GM12878 (cell line): Measurements from ENCODE around the gene GEMIN7. TPM values are rescaled to one million over a fixed set of nuclear protein-coding genes. Genes with fewer than 3 reads are reported as not detected.

Experiments used
- IKZF2 ChIP-seq, 2 experiments: fragments of 450-650 bp; IDR thresholded peaks; 2 replicates each; pipeline ENCODE4 v1.6.1; 2017; ENCODE audit warnings: mild to moderate bottlenecking in 2 of 2, moderate library complexity in 2 of 2
- MEF2A ChIP-seq: IDR thresholded peaks from 2 replicates; pipeline ENCODE4 v1.6.1; 2011; ENCODE audit warnings: low read depth, mild to moderate bottlenecking, low read length, moderate library complexity; ENCODE audit not compliant: insufficient read depth
- NR2C1 ChIP-seq: fragments of 450-650 bp; IDR thresholded peaks from 2 replicates; pipeline ENCODE4 v1.6.1; 2017; ENCODE audit warnings: antibody characterized with exemption, mild to moderate bottlenecking, moderate library complexity
- ZNF384 ChIP-seq: IDR thresholded peaks from 2 replicates; pipeline ENCODE4 v1.6.1; 2012; ENCODE audit warnings: low read depth, mild to moderate bottlenecking, low read length, improper control_type of control experiment, borderline replicate concordance
- ZZZ3 ChIP-seq: IDR thresholded peaks from 2 replicates; pipeline ENCODE4 v1.6.1; 2011; ENCODE audit warnings: low read depth; ENCODE audit not compliant: control insufficient read depth, insufficient read length
- polyA plus RNA-seq, 11 experiments: library from polyadenylated mRNA; depleted of rRNA in 4 of 11; unstranded in 6 of 11; stranded (reverse) in 5 of 11; fragments of >200 nt; fragmentation: Nextera tagmentation in 4 of 11; fragmentation: Illumina TruSeq in 1 of 11; extraction: Ambion mirVana in 4 of 11; extraction: Trizol in 1 of 11; gene quantifications; 1 replicate in 1 of 11; 2 replicates in 10 of 11; pipeline versions ENCODE4 v1.2.1 to v1.2.3, GENCODE V29; 2011 to 2016; ENCODE audit warnings: inconsistent platforms in 2 of 11, missing spikeins in 2 of 11, low read depth in 1 of 11
- total RNA-seq, 4 experiments: library from RNA; depleted of rRNA in 3 of 4; stranded (reverse); fragments of >200 nt in 3 of 4; fragmentation: Illumina TruSeq in 1 of 4; extraction: Trizol in 1 of 4; gene quantifications; 2 replicates each; pipeline versions ENCODE4 v1.2.1 to v1.2.3, GENCODE V29; 2013 to 2021
- TF ChIP-seq, protein P1 (sequence below): fragments of 450-650 bp; IDR thresholded peaks from 2 replicates; pipeline ENCODE4 v1.6.1; 2017; ENCODE audit warnings: borderline replicate concordance
- TF ChIP-seq, protein P2 (sequence below): fragments of 450-650 bp; IDR thresholded peaks from 2 replicates; pipeline ENCODE4 v1.6.1; 2016; ENCODE audit warnings: mild to moderate bottlenecking, moderate library complexity, borderline replicate concordance
- TF ChIP-seq, protein P3 (sequence below): fragments of 450-650 bp; IDR thresholded peaks from 2 replicates; pipeline ENCODE4 v1.6.1; 2017; ENCODE audit warnings: mild to moderate bottlenecking, low read depth, inconsistent platforms; ENCODE audit not compliant: poor library complexity, severe bottlenecking
- TF ChIP-seq, protein P4 (sequence below): fragments of 450-650 bp; IDR thresholded peaks from 2 replicates; pipeline ENCODE4 v1.6.1; 2017; ENCODE audit warnings: low read depth, mild to moderate bottlenecking, moderate library complexity

The GEMIN7 gene
- total and polyA plus RNA-seq, 10 of the 15 experiments (the other 5 are each of a cell fraction or from before 2014, with no cell fraction given): 21.1 to 76.7 (median 44.9) TPM

DNA sequence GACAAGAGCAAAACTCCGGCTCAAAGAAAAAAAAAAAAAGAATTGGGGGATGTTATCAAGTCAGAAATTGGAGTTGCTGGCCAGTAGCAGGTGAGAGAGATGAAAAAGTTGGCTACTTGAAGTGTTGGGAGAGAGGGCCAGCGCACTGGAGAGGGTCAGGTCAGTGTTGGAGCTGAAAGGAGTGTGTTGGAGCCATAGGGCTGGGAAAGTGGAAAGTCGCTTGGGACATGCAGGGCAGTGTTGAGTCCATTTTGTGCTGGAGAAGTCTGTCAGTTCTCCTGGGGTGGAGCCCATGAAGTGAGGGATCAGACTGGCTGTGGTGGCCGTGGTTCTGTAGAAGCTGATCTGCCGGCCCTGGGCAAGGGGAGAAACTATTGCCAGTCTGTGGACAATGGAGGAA lies 15.6 kb downstream of the GEMIN7 start (continued):
- TF ChIP-seq ZNF384 (no peak), IKZF2 (IDR thresholded peaks at IDR 0.05) (no peak), NR2C1 (no peak), MEF2A (no peak), ZZZ3 (no peak)
- TF ChIP-seq, protein P1, sequence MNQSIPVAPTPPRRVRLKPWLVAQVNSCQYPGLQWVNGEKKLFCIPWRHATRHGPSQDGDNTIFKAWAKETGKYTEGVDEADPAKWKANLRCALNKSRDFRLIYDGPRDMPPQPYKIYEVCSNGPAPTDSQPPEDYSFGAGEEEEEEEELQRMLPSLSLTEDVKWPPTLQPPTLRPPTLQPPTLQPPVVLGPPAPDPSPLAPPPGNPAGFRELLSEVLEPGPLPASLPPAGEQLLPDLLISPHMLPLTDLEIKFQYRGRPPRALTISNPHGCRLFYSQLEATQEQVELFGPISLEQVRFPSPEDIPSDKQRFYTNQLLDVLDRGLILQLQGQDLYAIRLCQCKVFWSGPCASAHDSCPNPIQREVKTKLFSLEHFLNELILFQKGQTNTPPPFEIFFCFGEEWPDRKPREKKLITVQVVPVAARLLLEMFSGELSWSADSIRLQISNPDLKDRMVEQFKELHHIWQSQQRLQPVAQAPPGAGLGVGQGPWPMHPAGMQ: no peak
- TF ChIP-seq, protein P2, sequence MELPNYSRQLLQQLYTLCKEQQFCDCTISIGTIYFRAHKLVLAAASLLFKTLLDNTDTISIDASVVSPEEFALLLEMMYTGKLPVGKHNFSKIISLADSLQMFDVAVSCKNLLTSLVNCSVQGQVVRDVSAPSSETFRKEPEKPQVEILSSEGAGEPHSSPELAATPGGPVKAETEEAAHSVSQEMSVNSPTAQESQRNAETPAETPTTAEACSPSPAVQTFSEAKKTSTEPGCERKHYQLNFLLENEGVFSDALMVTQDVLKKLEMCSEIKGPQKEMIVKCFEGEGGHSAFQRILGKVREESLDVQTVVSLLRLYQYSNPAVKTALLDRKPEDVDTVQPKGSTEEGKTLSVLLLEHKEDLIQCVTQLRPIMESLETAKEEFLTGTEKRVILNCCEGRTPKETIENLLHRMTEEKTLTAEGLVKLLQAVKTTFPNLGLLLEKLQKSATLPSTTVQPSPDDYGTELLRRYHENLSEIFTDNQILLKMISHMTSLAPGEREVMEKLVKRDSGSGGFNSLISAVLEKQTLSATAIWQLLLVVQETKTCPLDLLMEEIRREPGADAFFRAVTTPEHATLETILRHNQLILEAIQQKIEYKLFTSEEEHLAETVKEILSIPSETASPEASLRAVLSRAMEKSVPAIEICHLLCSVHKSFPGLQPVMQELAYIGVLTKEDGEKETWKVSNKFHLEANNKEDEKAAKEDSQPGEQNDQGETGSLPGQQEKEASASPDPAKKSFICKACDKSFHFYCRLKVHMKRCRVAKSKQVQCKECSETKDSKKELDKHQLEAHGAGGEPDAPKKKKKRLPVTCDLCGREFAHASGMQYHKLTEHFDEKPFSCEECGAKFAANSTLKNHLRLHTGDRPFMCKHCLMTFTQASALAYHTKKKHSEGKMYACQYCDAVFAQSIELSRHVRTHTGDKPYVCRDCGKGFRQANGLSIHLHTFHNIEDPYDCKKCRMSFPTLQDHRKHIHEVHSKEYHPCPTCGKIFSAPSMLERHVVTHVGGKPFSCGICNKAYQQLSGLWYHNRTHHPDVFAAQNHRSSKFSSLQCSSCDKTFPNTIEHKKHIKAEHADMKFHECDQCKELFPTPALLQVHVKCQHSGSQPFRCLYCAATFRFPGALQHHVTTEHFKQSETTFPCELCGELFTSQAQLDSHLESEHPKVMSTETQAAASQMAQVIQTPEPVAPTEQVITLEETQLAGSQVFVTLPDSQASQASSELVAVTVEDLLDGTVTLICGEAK: no peak
- TF ChIP-seq, protein P3, sequence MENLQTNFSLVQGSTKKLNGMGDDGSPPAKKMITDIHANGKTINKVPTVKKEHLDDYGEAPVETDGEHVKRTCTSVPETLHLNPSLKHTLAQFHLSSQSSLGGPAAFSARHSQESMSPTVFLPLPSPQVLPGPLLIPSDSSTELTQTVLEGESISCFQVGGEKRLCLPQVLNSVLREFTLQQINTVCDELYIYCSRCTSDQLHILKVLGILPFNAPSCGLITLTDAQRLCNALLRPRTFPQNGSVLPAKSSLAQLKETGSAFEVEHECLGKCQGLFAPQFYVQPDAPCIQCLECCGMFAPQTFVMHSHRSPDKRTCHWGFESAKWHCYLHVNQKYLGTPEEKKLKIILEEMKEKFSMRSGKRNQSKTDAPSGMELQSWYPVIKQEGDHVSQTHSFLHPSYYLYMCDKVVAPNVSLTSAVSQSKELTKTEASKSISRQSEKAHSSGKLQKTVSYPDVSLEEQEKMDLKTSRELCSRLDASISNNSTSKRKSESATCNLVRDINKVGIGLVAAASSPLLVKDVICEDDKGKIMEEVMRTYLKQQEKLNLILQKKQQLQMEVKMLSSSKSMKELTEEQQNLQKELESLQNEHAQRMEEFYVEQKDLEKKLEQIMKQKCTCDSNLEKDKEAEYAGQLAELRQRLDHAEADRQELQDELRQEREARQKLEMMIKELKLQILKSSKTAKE: no peak
- TF ChIP-seq, protein P4, sequence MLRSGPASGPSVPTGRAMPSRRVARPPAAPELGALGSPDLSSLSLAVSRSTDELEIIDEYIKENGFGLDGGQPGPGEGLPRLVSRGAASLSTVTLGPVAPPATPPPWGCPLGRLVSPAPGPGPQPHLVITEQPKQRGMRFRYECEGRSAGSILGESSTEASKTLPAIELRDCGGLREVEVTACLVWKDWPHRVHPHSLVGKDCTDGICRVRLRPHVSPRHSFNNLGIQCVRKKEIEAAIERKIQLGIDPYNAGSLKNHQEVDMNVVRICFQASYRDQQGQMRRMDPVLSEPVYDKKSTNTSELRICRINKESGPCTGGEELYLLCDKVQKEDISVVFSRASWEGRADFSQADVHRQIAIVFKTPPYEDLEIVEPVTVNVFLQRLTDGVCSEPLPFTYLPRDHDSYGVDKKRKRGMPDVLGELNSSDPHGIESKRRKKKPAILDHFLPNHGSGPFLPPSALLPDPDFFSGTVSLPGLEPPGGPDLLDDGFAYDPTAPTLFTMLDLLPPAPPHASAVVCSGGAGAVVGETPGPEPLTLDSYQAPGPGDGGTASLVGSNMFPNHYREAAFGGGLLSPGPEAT: no peak
